ENCODE results near the gene ROBO2.

GRCh38 chr3:77125966-77126365 is 86.1 kb downstream of the ROBO2 start:
- TF ChIP-seq CTCF (IDR thresholded peaks at IDR 0.05) (no peak), MAX (IDR thresholded peaks at IDR 0.05; ENCODE audit: low read depth) (no peak), POLR2AphosphoS5 (IDR thresholded peaks at IDR 0.05; ENCODE audit: low read depth, low read length) (no peak), TAF1 (IDR thresholded peaks at IDR 0.05; ENCODE audit: borderline replicate concordance, low read depth, low read length) (no peak), TEAD4 (IDR thresholded peaks at IDR 0.05; ENCODE audit: borderline replicate concordance, insufficient read depth) (no peak), EP300 (IDR thresholded peaks at IDR 0.05; ENCODE audit: borderline replicate concordance in 1 of 2, low read depth in 1 of 2, low read length in 1 of 2) (peak in 1 of 2 experiments; percentile 87; a peak in 2 of 4 replicates), GABPA (IDR thresholded peaks at IDR 0.05; ENCODE audit: low read depth) (no peak), FOXM1 (IDR thresholded peaks at IDR 0.05; ENCODE audit: low read depth) (no peak), RAD21 (IDR thresholded peaks at IDR 0.05; ENCODE audit: low read length) (no peak; the same call in 1 of the 2 replicates), NRF1 (IDR thresholded peaks at IDR 0.05; ENCODE audit: low read depth, low read length) (no peak), ZBTB33 (IDR thresholded peaks at IDR 0.05; ENCODE audit: borderline replicate concordance, low read depth) (no peak), EZH2phosphoT487 (IDR thresholded peaks at IDR 0.05; ENCODE audit: borderline replicate concordance, low read depth) (no peak), CHD2 (IDR thresholded peaks at IDR 0.05; ENCODE audit: low read length, partially characterized antibody) (no peak), ELF1 (IDR thresholded peaks at IDR 0.05) (no peak)

Data from SK-N-SH (cell line).